Brain microvascular endothelial cell (primary cell): ENCODE data around the gene RNF181.

Source experiments
- DNase-seq: peaks from one replicate; pipeline ENCODE4 v3.0.0-alpha.2; 2020
- H3K27ac ChIP-seq: fragments of 250-450 bp; sonication (Bioruptor Pico); 2 replicates; pipeline ENCODE4 v1.5.1; 2020; ENCODE audit warnings: mild to moderate bottlenecking, moderate library complexity
- H3K27me3 ChIP-seq: fragments of 250-450 bp; sonication (Bioruptor Pico); replicated peaks from 2 replicates; pipeline ENCODE4 v1.5.1; 2020; ENCODE audit warnings: mild to moderate bottlenecking
- H3K36me3 ChIP-seq: fragments of 250-450 bp; sonication (Bioruptor Pico); replicated peaks from 2 replicates; pipeline ENCODE4 v1.5.1; 2020; ENCODE audit warnings: mild to moderate bottlenecking
- H3K4me3 ChIP-seq: 2 replicates; pipeline ENCODE4 v1.5.1; 2011; ENCODE audit warnings: low read depth, mild to moderate bottlenecking, control low read depth, low read length, moderate library complexity
- in situ Hi-C: cut with HindIII; loops from 2 replicates; pipeline ENCODE4 v1.10.0; 2017; ENCODE audit warnings: low sequenced_read_pairs, low pct_ligation_motif_present
- TF ChIP-seq, protein P1 (sequence below): IDR thresholded peaks from 2 replicates; pipeline ENCODE4 v1.5.1; 2011; ENCODE audit warnings: low read depth, mild to moderate bottlenecking, moderate library complexity, low read length, control low read depth, inconsistent platforms; ENCODE audit errors: missing control alignments

RNF181 gene

DNA sequence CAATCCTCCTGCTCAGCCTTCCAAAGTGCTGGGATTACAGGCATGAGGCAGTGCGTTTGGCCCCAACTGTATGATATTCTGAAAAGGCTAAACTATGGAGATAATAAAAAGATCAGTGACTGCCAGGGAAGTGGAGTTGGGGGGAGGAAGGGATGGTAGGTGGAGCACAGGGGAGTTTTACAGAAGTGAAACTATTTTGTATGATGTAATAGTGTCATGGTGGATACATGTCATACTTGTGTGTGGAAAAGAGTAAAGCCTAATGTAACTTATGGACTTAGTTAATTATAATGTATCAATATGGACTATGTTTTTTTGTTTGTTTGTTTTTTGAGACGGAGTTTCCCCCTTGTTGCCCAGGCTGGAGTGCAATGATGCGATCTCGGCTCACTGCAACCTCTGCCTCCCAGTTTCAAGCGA is 31.4 kb upstream of the RNF181 start:
- Histone ChIP-seq H3K36me3 (no peaks in the 10 kb centered on the region), H3K27ac (no peak overlapping the region), H3K27me3 (no peaks in the 10 kb centered on the region), H3K4me3 (no peak overlapping the region)
- in situ Hi-C loops = no loop called here
- TF ChIP-seq, protein P1, sequence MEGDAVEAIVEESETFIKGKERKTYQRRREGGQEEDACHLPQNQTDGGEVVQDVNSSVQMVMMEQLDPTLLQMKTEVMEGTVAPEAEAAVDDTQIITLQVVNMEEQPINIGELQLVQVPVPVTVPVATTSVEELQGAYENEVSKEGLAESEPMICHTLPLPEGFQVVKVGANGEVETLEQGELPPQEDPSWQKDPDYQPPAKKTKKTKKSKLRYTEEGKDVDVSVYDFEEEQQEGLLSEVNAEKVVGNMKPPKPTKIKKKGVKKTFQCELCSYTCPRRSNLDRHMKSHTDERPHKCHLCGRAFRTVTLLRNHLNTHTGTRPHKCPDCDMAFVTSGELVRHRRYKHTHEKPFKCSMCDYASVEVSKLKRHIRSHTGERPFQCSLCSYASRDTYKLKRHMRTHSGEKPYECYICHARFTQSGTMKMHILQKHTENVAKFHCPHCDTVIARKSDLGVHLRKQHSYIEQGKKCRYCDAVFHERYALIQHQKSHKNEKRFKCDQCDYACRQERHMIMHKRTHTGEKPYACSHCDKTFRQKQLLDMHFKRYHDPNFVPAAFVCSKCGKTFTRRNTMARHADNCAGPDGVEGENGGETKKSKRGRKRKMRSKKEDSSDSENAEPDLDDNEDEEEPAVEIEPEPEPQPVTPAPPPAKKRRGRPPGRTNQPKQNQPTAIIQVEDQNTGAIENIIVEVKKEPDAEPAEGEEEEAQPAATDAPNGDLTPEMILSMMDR = no peak
- no peak for DNase-seq

DNA sequence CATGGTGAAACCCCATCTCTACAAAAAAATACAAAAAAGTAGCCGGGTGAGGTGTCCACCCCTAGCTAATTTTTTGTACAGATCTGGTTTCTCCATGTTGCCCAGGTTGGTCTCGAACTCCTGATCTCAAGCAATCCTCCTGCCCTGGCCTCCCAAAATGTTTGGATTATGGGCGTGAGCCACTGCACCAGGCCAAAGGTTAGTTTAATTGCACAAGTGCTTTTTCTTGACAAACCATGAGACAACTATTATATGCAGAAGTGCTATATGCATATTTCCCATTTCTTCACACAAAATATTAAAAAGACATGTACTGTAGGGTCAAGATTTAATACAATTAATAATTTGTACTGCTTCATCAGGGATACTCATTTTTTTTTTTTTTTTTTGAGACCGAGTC is 29.3 kb upstream of the RNF181 start:
- in situ Hi-C loops = no loop called here
- Histone ChIP-seq H3K36me3 (no peaks in the 10 kb centered on the region), H3K27ac (no peak overlapping the region), H3K27me3 (no peaks in the 10 kb centered on the region), H3K4me3 (no peak overlapping the region)
- TF ChIP-seq, protein P1 = no peak
- no peak for DNase-seq

DNA sequence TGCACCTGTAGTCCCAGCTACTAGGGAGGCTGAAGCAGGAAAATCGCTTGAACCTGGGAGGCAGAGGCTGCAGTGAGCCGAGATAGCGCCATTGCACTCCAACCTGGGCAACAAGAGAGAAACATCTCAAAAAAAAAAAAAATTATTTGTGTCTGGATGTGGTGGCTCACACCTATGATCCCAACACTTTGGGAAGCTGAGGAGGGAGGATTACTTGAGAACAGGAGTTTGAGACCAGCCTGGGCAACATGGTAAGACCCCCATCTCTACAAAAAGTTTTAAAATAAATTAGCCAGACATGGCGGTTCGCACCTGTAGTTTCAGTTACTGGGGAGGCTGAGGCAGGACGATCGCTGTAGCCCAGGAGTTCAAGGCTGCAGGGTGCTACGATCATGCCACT is 19.8 kb upstream of the RNF181 start:
- no peaks in the 10 kb centered on the region for H3K36me3 ChIP-seq
- TF ChIP-seq, protein P1 = no peak
- in situ Hi-C loops = no loop called here
- no peak for DNase-seq
- H3K4me3 ChIP-seq = no peak overlapping the region
- H3K27ac ChIP-seq = no peak overlapping the region
- no peaks in the 10 kb centered on the region for H3K27me3 ChIP-seq

DNA sequence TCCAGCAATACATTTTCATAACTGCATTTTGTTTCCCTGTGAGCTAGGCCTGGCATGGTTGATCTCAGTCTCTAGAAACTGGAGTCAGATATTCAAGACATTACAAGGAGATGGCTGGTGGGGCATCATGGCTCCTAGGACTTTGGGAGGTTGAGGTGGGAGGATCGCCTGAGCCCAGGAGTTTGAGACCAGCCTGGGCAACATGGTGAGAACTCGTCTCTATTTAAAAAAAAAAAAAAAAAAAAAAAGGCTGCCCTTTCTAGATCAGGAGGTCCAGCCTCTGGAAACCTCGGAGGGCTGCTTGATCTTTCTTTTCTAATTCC is 18.5 kb upstream of the RNF181 start:
- H3K4me3 ChIP-seq = no peak overlapping the region
- no peaks in the 10 kb centered on the region for H3K36me3 ChIP-seq
- H3K27me3 ChIP-seq = no peaks in the 10 kb centered on the region
- TF ChIP-seq, protein P1 = no peak
- H3K27ac ChIP-seq = no peak overlapping the region
- in situ Hi-C loops = no loop called here
- no peak for DNase-seq

DNA sequence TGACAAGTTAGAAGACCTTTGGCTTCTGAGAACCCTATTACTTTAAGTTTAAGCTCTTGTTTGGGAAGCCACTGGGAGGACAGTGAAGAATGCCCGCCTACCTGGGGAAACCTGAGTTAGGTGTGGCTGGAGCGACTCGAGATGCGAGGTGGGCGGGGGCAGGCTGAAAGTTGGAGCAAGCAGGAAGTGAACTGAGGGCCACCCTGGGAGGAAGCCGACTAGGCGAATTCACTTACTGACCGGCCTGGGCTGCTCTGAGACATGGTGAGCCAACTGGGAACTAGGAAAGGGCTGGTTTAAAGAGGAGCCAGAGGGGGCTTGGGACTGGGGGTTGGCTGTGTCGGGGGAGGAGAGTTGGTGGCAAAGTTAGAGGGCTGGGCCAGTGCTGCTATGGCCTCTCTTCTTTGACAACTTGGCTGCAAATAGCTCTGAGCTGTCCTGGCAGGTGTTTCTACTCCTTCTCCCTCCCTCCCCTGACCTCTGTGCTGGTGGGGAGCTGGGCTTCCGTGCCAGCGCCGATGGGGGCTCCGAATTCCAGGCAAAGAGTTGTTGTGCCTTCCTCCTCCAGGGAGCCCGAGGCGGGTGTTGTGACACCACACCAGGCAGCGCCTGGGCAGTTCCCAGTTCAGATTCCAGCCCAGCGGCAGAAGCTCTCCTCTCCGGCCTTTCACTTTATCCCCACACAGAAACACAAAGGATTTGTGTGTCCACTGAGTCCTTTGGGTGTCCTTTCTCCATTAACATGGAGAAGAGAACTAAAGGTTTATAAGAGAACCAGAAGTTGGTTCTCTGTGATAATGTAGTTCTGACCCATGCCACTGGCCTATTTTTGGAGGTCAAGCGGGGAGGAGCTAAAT is 17.9 kb upstream of the RNF181 start, which contains the start of gene VAMP8:
TSS of gene VAMP8 (plus strand) at position 201 of the 857 bp plus-strand sequence. CDS start at position 262, 61 bp downstream.
- H3K27me3 ChIP-seq = no peaks in the 10 kb centered on the region
- DNase-seq = no peak
- H3K27ac ChIP-seq = no peak within 1 kb of the TSS
- H3K4me3 ChIP-seq = peak within 1 kb of the TSS; percentile 3
- TF ChIP-seq, protein P1 = no peak
- in situ Hi-C loops = no loop called here
- H3K36me3 ChIP-seq = no peaks in the 10 kb centered on the region
